Loucy (cell line): Measurements from ENCODE around the gene AGBL4.

Source experiments
- H2AFZ ChIP-seq: fragments of 200-600 bp; sonication (generic); 2 replicates; pipeline ENCODE4 v1.6.0; 2016; ENCODE audit warnings: antibody characterized with exemption, mild to moderate bottlenecking, low read length, moderate library complexity
- H3F3A ChIP-seq: fragments of 200-600 bp; 2 replicates; pipeline ENCODE4 v1.6.0; 2016; ENCODE audit warnings: antibody characterized with exemption, low read depth, mild to moderate bottlenecking
- H3K27me3 ChIP-seq: fragments of 200-600 bp; sonication (generic); 2 replicates; pipeline ENCODE4 v1.6.1; 2014; ENCODE audit warnings: low read length, mild to moderate bottlenecking; ENCODE audit not compliant: insufficient read depth, poor library complexity, severe bottlenecking
- H3K36me3 ChIP-seq: fragments of 200-600 bp; sonication (generic); 2 replicates; pipeline ENCODE4 v1.6.1; 2016; ENCODE audit warnings: low read length; ENCODE audit not compliant: insufficient read depth
- H3K4me1 ChIP-seq: fragments of 200-600 bp; sonication (generic); 2 replicates; pipeline ENCODE4 v1.5.1; 2014; ENCODE audit warnings: low read length, mild to moderate bottlenecking; ENCODE audit not compliant: insufficient read depth, poor library complexity, severe bottlenecking
- H3K4me2 ChIP-seq: fragments of 200-600 bp; sonication (generic); 2 replicates; pipeline ENCODE4 v1.6.0; 2014; ENCODE audit warnings: antibody characterized with exemption, low read length, low read depth, mild to moderate bottlenecking; ENCODE audit not compliant: poor library complexity, severe bottlenecking
- H3K4me3 ChIP-seq: fragments of 200-600 bp; sonication (generic); 2 replicates; pipeline ENCODE4 v1.5.1; 2014; ENCODE audit warnings: low read length, mild to moderate bottlenecking, mixed read lengths; ENCODE audit not compliant: poor library complexity, severe bottlenecking
- H3K79me2 ChIP-seq: fragments of 200-600 bp; sonication (generic); 2 replicates; pipeline ENCODE4 v1.6.1; 2014; ENCODE audit warnings: low read length; ENCODE audit not compliant: insufficient read depth
- H3K9ac ChIP-seq: fragments of 200-600 bp; sonication (generic); 2 replicates; pipeline ENCODE4 v1.6.0; 2014; ENCODE audit warnings: mild to moderate bottlenecking, low read depth, low read length, moderate library complexity; ENCODE audit not compliant: poor library complexity, severe bottlenecking
- H3K9me2 ChIP-seq: fragments of 200-600 bp; sonication (generic); replicated peaks from 2 replicates; pipeline ENCODE4 v1.6.1; 2016; ENCODE audit warnings: low read depth, low read length, mixed read lengths
- H3K9me3 ChIP-seq: fragments of 200-600 bp; sonication (generic); 2 replicates; pipeline ENCODE4 v1.6.1; 2014; ENCODE audit warnings: mild to moderate bottlenecking, antibody characterized with exemption, low read length, low read depth; ENCODE audit not compliant: insufficient read depth
- H4K20me1 ChIP-seq: fragments of 200-600 bp; sonication (generic); 2 replicates; pipeline ENCODE4 v1.6.0; 2014; ENCODE audit warnings: antibody characterized with exemption, low read length, mild to moderate bottlenecking; ENCODE audit not compliant: insufficient read depth, poor library complexity, severe bottlenecking
- CTCF ChIP-seq: fragments of 200-600 bp; sonication (generic); conservative IDR thresholded peaks from 2 replicates; pipeline ENCODE4 v1.5.1; 2014; ENCODE audit warnings: mild to moderate bottlenecking, antibody characterized with exemption, low read length
- EZH2phosphoT487 ChIP-seq: fragments of 200-600 bp; IDR thresholded peaks from 2 replicates; pipeline ENCODE4 v1.6.1; 2018; ENCODE audit warnings: antibody characterized with exemption, mild to moderate bottlenecking, moderate library complexity, borderline replicate concordance

Gene AGBL4

DNA sequence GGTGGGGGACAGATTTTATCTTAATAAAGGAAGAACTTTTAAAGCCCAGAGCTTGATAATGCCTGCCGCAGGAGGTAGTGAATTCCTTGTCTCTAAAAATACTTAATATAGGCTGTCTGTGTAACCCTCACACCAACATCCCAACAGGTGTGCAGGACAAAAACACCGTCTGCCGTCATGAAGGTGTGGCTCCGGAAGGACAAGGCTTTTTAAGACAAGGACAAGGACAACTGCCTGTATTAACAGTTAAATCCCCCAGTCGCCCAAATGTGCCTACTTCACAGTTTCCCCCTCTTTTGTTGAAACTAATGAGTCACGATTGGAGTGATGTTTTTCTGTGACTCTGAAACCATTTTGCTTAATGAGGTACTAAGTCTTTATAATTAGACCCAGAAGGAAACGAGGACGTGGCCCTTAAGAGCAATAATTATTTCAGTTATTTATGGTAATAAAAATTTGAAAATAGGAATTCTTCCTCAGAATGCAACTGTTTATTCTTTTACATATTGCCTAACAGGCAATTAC lies 1524.5 kb downstream of the AGBL4 start:
- Histone ChIP-seq H3K4me1 (no peaks in the 10 kb centered on the region), H2AFZ (no peak overlapping the region), H3K9me2 (no peaks in the 10 kb centered on the region), H3K36me3 (no peaks in the 10 kb centered on the region), H3K27me3 (no peaks in the 10 kb centered on the region), H3K9ac (no peak overlapping the region), H3K4me2 (no peak overlapping the region), H3K9me3 (no peaks in the 10 kb centered on the region), H3F3A (no peaks in the 10 kb centered on the region), H3K4me3 (no peak overlapping the region), H4K20me1 (no peaks in the 10 kb centered on the region), H3K79me2 (no peaks in the 10 kb centered on the region)
- no peak for TF ChIP-seq CTCF
- TF ChIP-seq EZH2phosphoT487 = no peak

- Histone ChIP-seq H3K9ac (no peak overlapping the region), H3K9me3 (no peaks in the 10 kb centered on the region), H2AFZ (no peak overlapping the region), H3F3A (no peaks in the 10 kb centered on the region), H3K9me2 (no peaks in the 10 kb centered on the region), H3K36me3 (no peaks in the 10 kb centered on the region), H3K4me1 (no peaks in the 10 kb centered on the region), H3K4me3 (no peak overlapping the region), H4K20me1 (no peaks in the 10 kb centered on the region), H3K27me3 (no peaks in the 10 kb centered on the region), H3K4me2 (no peak overlapping the region), H3K79me2 (no peaks in the 10 kb centered on the region)
- TF ChIP-seq EZH2phosphoT487 = no peak
- TF ChIP-seq CTCF = peak; percentile 93
Measured at GRCh38 chr1:48498096-48498791, 1525.5 kb downstream of the AGBL4 start.

GRCh38 chr1:48495911-48496310 lies 1527.8 kb downstream of the AGBL4 start:
- no peaks in the 10 kb centered on the region for H3K36me3 ChIP-seq
- H3K4me1 ChIP-seq = no peaks in the 10 kb centered on the region
- H3K9ac ChIP-seq = no peak overlapping the region
- no peak for TF ChIP-seq CTCF
- no peak for TF ChIP-seq EZH2phosphoT487
- no peaks in the 10 kb centered on the region for H3K9me2 ChIP-seq
- no peak overlapping the region for H3K4me3 ChIP-seq
- H3K4me2 ChIP-seq = no peak overlapping the region
- H4K20me1 ChIP-seq = no peaks in the 10 kb centered on the region
- no peaks in the 10 kb centered on the region for H3F3A ChIP-seq
- H3K27me3 ChIP-seq = no peaks in the 10 kb centered on the region
- H3K9me3 ChIP-seq = no peaks in the 10 kb centered on the region
- H2AFZ ChIP-seq = no peak overlapping the region
- H3K79me2 ChIP-seq = no peaks in the 10 kb centered on the region
